ENCODE results near the gene IQSEC2. TPM values are rescaled to one million over a fixed set of nuclear protein-coding genes. Genes with fewer than 3 reads are reported as not detected.
A peak's percentile ranks its signal among the peaks of the same experiment; 100 is the strongest.

IQSEC2 gene
- total and polyA plus RNA-seq, 2 of the 13 experiments (the other 11 are each of a cell fraction or from before 2014, with no cell fraction given): 0.13 to 0.21 TPM

DNA sequence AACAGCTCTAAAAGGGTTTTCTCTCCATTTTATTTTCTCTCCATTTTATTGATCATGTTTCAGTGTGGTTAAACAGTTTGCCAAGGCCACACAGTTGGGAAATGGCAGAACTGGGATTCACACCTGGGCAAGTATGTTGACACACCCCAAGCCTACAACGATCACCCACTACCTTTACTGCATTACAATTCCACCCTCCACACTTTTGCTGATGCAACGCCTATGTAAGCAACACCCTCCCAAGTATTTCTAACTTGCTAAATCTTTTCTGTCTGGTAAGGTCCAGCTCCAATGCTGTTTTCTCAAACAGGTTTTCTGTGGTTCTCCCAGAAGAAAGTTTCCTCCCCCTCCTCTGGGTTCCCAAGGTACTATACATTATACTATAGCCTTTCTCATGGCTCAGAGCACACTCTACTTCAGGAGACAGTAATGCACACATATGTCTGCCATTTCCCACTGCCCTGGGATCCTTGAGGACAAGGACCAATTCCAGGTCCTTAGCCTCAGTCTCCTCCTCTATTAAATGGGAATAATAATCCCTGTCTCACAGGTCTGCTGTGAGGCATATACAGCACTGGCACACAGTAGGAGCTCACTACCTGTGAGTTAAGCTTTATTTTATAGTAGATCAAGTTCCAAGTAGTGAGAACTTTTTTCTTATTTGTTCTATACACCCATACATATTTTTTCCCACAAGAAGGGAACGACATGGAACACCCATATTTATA is 27.9 kb downstream of the IQSEC2 start:
- intact Hi-C loops (cut with micrococcal nuclease; ENCODE audit: unreplicated experiment): no loop called here
- Histone ChIP-seq H3K4me1 (ENCODE audit: insufficient read depth, low read length) (no peaks in the 10 kb centered on the region), H3K4me3 (replicated peaks in 1 of 3; ENCODE audit: insufficient read depth in 1 of 3, low read depth in 2 of 3, low read length in 3 of 3) (no peak overlapping the region), H3K27me3 (ENCODE audit: control insufficient read depth in 1 of 2, insufficient read depth in 2 of 2, low read length in 2 of 2) (no peaks in the 10 kb centered on the region), H4K20me1 (ENCODE audit: insufficient read depth, low read length) (no peaks in the 10 kb centered on the region), H3K27ac (ENCODE audit: extremely low read length, insufficient read depth, low read length) (no peak overlapping the region), H3K9me3 (ENCODE audit: low read length) (no peaks in the 10 kb centered on the region), H3K79me2 (ENCODE audit: insufficient read depth, low read length) (no peaks in the 10 kb centered on the region), H3K9ac (ENCODE audit: insufficient read depth, low read depth, low read length) (no peak overlapping the region), H3K36me3 (replicated peaks in 1 of 2; ENCODE audit: control insufficient read depth in 1 of 2, insufficient read depth in 2 of 2, low read length in 2 of 2) (no peaks in the 10 kb centered on the region), H3K4me2 (ENCODE audit: low read depth, low read length) (no peak overlapping the region), H2AFZ (ENCODE audit: low read length) (no peak overlapping the region)
- no peak for ATAC-seq
- no peak for TF ChIP-seq SRF (IDR thresholded peaks at IDR 0.05; ENCODE audit: low read depth, low read length)
- TF ChIP-seq ZNF7 (CRISPR knock-in tag; IDR thresholded peaks at IDR 0.05): no peak
- TF ChIP-seq ZNF343 (CRISPR knock-in tag; IDR thresholded peaks at IDR 0.05): no peak
- no peak for TF ChIP-seq ZFP62 (CRISPR knock-in tag; IDR thresholded peaks at IDR 0.05)
- no peak for TF ChIP-seq ZC3H13 (CRISPR knock-in tag; IDR thresholded peaks at IDR 0.05)
- no peak for TF ChIP-seq SOX5 (CRISPR knock-in tag; IDR thresholded peaks at IDR 0.05; ENCODE audit: borderline replicate concordance)
- peak in 1 of 2 experiments; percentile 40; a peak in 1 of 4 replicates for TF ChIP-seq ATF4 (CRISPR knock-in tag; IDR thresholded peaks at IDR 0.05)
- ChIA-PET CTCF (ENCODE audit: low intra/inter-chr PET ratio, low total read pairs) (no interaction called here), POLR2A (interaction anchor here (1.5 kb wide), 1 partner anchor 28 kb away, joined by 4 read pairs; no protein-coding TSS in a partner anchor)
- FAIRE-seq: no peak
- no TSS peak for BruUV-seq (replicated peaks)
- DNase-seq (ENCODE audit: low spot score): no peak
- 39% methylated on average over 3 of the region's 3 CpGs for WGBS (ENCODE audit: low lambda C conversion rate)
- in situ Hi-C loops (cut with HindIII; ENCODE audit: extremely low pct_ligation_motif_present, low pct_unique_long_range_greater_than_20kb): no loop called here

- H3K4me3 ChIP-seq (replicated peaks in 1 of 3; ENCODE audit: insufficient read depth in 1 of 3, low read depth in 2 of 3, low read length in 3 of 3): no peak overlapping the region
- ChIA-PET POLR2A (no interaction called here), CTCF (ENCODE audit: low intra/inter-chr PET ratio, low total read pairs) (no interaction called here)
- H2AFZ ChIP-seq (ENCODE audit: low read length): no peak overlapping the region
- no TSS peak for BruUV-seq (replicated peaks)
- no peaks in the 10 kb centered on the region for H3K79me2 ChIP-seq (ENCODE audit: insufficient read depth, low read length)
- intact Hi-C loops (cut with micrococcal nuclease; ENCODE audit: unreplicated experiment) (no loop called here), in situ Hi-C loops (cut with HindIII; ENCODE audit: extremely low pct_ligation_motif_present, low pct_unique_long_range_greater_than_20kb) (no loop called here)
- H3K9ac ChIP-seq (ENCODE audit: insufficient read depth, low read depth, low read length): no peak overlapping the region
- H3K4me2 ChIP-seq (ENCODE audit: low read depth, low read length): no peak overlapping the region
- no peak overlapping the region for H3K27ac ChIP-seq (ENCODE audit: extremely low read length, insufficient read depth, low read length)
- 86% methylated on average over 1 of the region's 2 CpGs for WGBS (ENCODE audit: low lambda C conversion rate)
- no peak for ATAC-seq
- no peaks in the 10 kb centered on the region for H3K27me3 ChIP-seq (ENCODE audit: control insufficient read depth in 1 of 2, insufficient read depth in 2 of 2, low read length in 2 of 2)
- TF ChIP-seq ZNF674 (CRISPR knock-in tag; IDR thresholded peaks at IDR 0.05; ENCODE audit: low read depth) (no peak), PRDM4 (CRISPR knock-in tag; IDR thresholded peaks at IDR 0.05; ENCODE audit: borderline replicate concordance) (no peak)
- no peaks in the 10 kb centered on the region for H3K4me1 ChIP-seq (ENCODE audit: insufficient read depth, low read length)
- no peaks in the 10 kb centered on the region for H3K36me3 ChIP-seq (replicated peaks in 1 of 2; ENCODE audit: control insufficient read depth in 1 of 2, insufficient read depth in 2 of 2, low read length in 2 of 2)
- H4K20me1 ChIP-seq (ENCODE audit: insufficient read depth, low read length): no peaks in the 10 kb centered on the region
- no peaks in the 10 kb centered on the region for H3K9me3 ChIP-seq (ENCODE audit: low read length)
- no peak for DNase-seq (ENCODE audit: low spot score)
- FAIRE-seq: no peak
These were observed 30.1 kb downstream of the IQSEC2 start for GRCh38 chrX:53251307-53251706.
